ENCODE data around the gene CXCR5. TPM values are rescaled to one million over a fixed set of nuclear protein-coding genes. Genes with fewer than 3 reads are reported as not detected.
"Not testable (repeated sequence)": the region's sequence is repeated elsewhere in the genome, so short reads cannot be mapped to it uniquely, and the experiment has no call there.

CXCR5 gene, protein sequence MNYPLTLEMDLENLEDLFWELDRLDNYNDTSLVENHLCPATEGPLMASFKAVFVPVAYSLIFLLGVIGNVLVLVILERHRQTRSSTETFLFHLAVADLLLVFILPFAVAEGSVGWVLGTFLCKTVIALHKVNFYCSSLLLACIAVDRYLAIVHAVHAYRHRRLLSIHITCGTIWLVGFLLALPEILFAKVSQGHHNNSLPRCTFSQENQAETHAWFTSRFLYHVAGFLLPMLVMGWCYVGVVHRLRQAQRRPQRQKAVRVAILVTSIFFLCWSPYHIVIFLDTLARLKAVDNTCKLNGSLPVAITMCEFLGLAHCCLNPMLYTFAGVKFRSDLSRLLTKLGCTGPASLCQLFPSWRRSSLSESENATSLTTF
- polyA plus RNA-seq (ENCODE audit: insufficient read length in 3 of 3) = not detected

DNA sequence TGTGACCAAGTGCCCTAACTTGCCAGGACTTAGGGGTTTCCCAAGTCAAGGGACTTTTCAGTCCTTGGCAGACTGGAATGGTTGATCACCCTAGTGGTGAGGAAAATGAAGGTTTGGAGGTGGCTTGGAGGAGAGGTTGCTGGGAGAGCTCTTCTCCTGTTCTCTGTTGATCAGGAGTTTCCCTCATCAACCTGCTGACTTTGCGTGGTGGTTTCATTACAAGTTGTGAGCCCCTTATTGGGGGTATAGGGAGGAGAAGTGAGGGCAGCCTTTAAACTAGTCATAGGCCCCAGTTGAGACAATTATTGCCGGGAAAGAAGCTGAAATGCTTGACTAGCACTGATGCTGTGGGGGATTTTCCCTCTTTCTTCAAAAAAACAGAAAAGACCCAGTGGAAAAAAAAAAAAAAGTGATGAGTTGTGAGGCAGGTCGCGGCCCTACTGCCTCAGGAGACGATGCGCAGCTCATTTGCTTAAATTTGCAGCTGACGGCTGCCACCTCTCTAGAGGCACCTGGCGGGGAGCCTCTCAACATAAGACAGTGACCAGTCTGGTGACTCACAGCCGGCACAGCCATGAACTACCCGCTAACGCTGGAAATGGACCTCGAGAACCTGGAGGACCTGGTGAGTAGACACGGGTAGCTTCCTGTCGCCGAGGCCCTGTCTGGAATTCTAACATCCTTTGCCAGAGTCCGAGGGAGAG, at the start of gene CXCR5:
CXCR5 (plus strand) TSS at position 525 of the 704 bp plus-strand sequence; CDS start at position 575, 50 bp downstream.
- no peak for DNase-seq (ENCODE audit: low read depth in 3 of 3, low spot score in 2 of 3)

DNA sequence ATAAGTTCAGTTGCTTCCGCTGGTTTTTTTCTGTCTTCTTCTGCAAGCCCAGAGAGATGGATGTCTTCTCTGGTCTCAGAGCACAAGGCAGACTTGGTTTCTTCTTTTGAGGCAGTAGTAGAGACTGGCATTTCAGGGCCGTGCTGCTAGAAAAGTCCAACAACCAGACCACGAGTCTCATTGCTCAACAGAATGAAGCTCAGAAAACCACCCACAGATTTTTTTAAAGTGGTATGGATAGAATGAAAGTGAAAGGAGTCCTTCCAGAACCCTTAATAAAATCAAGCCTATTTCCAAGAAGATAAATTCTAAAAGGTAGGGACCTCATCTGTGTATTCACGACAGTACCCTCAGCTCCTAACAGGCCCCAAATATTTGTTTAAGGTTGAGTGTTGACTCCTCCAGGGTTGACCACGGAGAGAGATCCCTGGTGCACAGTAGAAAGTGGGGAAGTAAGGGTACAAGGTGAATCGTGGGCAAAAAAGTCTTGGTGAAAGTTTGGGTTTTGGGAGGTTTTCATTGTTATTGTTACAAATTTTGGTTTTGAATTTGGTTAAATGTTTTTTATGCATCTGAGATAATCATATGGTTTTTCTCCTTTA, 49.2 kb upstream of the CXCR5 start:
- DNase-seq (ENCODE audit: low read depth in 3 of 3, low spot score in 2 of 3) = no peak

DNA sequence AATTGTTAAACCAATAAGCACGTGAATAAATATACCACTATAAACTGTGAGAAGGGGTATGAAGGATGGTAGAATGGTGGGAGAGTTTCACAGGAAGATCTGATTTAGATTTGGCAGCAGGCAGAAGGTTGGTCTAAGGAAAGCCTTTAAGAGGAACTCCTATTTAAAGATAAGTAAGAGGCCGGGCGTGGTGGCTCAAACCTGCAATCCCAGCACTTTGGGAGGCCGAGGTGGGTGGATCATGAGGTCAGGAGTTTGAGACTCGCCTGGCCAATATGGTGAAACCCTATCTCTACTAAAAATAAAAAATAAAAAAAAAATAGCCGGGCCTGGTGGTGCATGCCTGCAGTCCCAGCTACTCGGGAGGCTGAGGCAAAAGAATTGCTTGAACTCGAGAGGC, 45.8 kb upstream of the CXCR5 start:
- no peak for DNase-seq (ENCODE audit: low read depth in 3 of 3, low spot score in 2 of 3)

DNA sequence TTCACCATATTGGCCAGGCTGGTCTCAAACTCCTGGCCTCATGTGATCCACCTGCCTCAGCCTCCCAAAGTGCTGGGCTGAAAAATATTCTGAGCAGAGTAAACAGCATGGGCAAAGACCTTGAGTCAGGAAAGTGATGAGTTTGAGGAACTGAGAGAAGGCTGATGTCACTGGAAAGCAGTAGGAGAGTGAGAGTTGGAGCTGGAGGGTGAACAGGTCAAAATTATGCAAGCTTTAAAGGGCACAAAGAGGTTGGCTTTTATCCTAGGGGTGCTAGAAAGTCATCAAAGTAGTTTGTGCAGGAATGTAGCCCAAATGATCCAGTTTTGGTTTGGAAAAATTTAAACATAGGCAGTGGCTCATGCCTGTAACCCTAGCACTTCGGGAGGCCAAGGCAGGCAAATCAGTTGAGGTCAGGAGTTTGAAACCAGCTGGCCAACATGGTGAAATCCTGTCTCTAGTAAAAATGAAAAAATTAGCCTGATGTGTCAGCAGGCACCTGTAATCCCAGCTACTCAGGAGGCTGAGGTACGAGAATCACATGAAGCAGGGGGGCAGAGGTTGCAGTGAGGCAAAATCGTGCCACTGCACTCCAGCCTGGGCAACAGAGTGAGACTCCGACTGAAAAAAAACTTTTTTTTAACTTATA, 44.7 kb upstream of the CXCR5 start:
- no peak for DNase-seq (ENCODE audit: low read depth in 3 of 3, low spot score in 2 of 3)

DNA sequence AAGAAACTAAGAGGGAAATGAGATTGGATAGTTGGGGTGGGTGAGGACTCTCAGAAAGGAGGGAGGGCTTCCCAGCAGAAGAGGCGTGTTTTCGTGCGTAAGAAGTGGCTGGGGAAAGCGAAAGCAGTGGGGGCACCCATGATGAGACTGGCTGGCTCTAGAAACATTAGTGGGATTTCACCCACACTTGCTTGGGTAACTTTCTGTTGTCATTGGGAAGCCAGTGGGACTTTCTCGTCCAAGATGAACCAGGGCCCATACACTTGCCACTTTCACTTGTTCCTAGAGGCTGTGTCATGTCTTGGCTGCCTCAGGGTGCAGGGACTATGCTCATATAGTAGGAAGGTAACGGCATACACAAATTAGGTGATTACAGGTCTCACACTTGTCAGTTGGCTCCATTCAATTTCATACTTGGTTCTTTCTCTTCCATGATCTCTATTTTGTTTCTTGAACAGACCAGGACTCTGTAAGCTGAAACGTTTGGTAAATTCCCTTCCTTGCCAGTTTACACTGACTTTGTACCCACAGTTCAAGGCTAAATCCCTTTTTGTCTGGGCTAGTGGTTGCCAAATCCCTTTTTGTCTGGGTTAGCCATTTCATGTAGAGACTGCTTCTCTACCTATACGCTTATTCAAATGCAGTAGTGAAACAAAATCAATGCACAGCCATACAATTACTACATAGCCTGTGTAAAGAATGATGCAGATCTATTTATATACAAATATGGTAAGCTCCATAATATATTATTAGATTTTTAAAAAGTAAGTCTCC, 42.0 kb upstream of the CXCR5 start:
- no peak for DNase-seq (ENCODE audit: low read depth in 3 of 3, low spot score in 2 of 3)

DNA sequence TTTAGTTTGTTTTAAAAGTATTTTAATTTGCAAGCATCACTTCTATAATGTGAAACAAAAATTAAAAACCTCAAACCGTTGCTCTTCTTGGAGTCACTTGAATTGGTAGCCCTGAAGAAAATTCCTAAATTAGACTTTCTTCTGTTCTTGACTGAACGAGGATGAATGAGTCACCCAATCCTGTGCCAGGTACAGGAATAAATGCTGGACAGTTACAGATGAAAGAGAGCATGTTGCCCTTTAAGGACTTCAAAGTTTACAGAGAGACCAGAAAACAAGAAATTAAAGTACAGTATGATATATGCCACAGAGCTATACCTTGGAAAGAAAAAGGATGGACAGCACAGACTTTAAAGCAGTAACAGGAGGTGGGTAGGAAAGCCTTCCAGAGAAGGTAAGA, 41.3 kb upstream of the CXCR5 start:
- no peak for DNase-seq (ENCODE audit: low read depth in 3 of 3, low spot score in 2 of 3)

DNA sequence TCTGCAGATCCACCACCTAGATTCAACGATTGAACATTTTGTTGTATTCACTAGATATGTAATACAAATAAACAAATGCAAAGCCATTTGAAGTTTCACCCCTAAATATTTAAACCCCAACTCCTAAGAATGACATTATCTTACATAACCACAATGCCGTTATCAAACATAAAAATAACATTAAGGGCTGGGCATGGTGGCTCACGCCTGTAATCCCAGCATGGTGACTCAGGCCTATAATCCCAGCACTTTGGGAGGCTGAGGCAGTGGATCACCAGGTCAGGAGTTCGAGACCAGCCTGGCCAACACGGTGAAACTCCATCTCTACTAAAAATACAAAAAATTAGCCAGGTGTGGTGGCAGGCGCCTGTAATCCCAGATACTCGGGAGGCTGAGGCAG, 40.8 kb upstream of the CXCR5 start:
- DNase-seq (ENCODE audit: low read depth in 3 of 3, low spot score in 2 of 3) = not testable (repeated sequence)

DNA sequence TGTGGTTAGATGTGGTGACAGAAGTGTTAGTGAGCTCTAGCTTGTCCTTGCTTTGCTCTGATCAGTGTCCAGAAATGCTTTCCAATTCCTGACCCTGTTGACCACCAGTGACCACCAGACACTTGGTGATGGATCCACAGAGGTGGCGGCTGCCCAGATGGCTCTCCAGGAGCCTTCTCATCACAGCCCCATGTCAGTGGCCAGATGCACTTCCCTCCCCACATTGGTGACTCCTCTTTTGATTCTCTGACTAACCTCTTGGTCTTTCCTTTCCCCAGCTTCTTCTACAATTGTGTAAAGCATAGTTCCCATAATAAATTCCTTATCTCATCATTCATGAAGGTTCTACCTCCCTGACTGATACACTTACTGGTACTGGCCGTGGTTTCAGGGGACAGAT, 40.1 kb upstream of the CXCR5 start:
- no peak for DNase-seq (ENCODE audit: low read depth in 3 of 3, low spot score in 2 of 3)

DNA sequence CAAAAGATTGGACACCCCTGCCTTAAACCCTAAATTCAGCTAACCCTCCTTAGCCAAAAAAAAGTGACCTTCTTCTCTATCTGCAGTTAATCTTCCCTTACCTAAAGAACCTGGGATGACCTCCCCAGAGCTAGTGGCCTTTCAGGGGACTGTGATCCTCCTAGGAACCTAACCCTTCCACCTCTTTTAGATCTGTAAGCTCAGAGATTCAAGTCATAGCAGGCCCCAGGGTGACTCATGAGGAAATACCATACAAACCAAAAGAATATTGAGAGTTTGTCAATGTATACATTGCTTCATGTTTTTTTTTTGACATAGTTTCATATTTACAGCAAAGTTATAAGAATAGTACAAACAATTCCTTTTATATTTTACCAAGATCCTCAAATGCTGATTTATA, 38.3 kb upstream of the CXCR5 start:
- DNase-seq (ENCODE audit: low read depth in 3 of 3, low spot score in 2 of 3) = no peak

DNA sequence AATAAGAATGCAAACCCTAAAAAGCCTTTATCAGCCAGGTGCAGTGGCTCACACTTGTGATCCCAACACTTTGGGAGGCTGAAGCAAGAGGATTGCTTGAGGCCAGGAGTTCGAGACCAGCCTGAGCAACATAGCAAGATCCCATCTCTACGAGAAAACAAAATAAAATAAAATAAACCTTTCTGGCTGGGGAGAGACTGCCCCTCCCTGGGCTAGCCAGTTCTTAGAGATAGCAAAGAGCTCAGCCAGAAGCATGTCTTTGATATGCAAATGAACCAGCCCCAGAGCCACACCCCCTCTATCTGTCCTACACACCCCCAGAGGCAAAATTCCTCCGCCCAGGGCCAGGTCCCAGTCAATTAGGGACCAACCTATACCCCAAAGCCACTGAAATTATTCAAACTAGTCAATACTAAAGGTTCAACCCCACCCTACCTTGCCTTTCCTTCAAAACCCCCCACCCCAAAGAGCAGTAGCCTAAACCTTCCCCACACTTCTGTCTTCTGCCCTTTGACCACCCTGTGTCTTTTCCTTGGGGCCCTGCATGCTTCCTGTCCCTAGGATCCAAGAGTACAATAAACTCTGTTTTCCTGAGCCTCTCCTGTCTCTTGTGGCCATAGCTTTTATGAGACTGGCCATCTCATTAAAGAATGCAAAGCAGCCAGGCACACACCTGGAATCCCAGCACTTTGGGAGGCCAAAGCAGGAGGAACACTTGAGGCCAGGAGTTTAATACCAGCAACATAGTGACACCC, 37.3 kb upstream of the CXCR5 start:
- no peak for DNase-seq (ENCODE audit: low read depth in 3 of 3, low spot score in 2 of 3)

DNA sequence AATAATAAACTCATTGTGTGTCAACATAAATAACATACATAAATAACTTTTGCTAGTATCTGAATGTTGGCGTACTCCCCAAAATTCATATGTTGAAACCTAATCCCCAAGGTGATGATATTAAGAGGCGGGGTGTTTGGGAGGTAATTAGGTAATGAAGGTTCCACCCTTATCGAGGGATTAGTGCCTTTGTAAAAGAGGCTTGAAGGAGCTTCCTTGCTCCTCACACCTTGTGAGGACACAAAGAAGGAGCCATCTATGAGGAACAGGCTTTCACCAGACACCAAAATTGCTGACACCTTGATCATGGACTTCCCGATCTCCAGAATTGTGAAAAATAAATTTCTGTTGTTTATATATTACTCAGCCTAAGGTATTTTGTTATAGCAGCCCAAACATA, 33.9 kb upstream of the CXCR5 start:
- no peak for DNase-seq (ENCODE audit: low read depth in 3 of 3, low spot score in 2 of 3)

DNA sequence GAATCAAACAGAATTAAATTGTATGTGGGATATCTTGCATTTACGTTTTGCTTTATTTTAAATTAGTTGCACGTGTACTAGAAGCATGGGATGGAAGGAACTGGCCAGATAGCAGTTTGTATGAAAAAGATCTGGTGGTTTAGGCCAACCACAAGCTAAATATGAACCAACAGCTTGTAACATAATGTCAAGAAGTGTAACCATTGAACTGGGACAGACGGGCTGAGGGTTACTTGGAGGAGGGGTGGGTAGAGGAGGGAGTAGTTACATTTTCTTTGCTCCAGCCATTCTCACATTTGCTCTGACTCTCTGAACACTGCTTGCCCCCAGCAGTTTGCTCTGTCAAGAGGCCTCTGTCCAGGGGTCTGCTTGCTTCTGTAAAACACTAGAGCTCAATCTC, 31.7 kb upstream of the CXCR5 start:
- DNase-seq (ENCODE audit: low read depth in 3 of 3, low spot score in 2 of 3) = no peak

DNA sequence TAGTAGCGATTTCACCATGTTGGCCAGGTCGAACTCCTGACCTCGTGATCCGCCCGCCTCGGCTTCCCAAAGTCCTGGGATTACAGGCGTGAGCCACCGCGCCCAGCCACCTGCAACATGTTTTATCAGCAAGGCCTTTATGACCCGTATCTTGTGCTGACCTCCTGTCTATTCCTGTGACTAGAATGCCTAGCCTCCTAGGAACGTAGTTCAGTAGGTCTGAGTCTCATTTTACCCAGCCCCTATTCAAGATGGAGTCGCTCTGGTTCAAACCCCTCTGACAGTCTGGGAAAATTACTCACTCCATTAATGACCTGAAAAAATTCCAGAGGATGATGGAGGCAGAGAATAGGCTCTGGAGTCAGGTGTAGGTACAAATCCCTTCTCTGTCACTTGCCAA, 30.0 kb upstream of the CXCR5 start:
- no peak for DNase-seq (ENCODE audit: low read depth in 3 of 3, low spot score in 2 of 3)

DNA sequence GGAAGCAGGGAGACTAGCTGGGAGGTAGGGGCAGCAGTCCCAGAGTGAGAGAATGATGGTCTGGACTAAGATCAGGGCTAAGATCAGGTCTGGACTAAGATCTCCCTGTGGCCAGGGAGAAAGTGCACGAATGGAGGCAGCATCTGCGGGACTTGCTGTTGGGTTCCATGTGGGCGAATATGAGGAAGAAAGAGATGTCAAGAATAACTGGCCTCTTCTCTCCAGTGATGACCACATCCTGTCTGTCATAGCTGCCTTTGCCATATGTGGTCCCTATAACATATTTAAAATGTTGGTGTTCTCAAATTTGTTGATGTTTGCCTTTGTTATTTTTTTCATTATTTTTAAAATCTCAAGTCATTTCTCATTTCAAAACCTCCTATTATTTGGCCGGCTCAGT, 27.4 kb upstream of the CXCR5 start:
- no peak for DNase-seq (ENCODE audit: low read depth in 3 of 3, low spot score in 2 of 3)

DNA sequence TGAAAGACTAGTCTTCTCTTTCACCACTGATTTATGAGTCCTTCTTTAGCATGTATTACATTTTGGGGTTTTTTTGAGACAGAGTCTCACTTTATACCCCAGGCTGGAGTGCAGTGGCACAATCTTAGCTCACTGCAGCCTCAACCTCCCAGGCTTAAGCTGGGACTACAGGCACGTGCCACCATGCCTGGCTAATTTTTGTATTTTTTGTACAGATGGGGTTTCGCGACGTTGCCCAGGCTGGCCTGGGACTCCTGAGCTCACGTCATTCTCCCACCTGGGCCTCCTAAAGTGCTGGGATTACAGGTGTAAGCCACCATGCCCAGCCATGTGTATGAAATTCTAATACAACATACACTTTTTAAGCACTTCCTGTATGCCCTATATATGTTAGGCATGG, 26.3 kb upstream of the CXCR5 start:
- DNase-seq (ENCODE audit: low read depth in 3 of 3, low spot score in 2 of 3) = no peak

DNA sequence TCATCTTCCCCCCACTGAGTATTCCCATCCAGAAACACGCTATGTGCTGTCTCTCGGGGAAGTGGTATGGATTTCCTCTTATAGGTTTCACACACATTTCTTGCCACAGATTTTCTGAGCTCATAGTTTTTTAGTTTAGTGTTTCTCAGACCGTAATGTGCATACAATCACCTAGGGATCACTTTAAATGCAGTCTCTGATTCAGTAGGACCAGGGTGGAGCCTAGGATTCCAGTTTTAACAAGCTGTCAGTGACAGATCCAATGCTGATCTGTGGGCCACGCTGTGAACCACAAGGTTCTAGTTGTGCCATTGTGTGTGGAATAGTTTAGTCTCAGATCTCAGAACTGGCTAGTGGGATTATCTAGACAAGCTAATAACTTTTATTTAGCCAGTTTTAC, 23.7 kb upstream of the CXCR5 start:
- no peak for DNase-seq (ENCODE audit: low read depth in 3 of 3, low spot score in 2 of 3)

DNA sequence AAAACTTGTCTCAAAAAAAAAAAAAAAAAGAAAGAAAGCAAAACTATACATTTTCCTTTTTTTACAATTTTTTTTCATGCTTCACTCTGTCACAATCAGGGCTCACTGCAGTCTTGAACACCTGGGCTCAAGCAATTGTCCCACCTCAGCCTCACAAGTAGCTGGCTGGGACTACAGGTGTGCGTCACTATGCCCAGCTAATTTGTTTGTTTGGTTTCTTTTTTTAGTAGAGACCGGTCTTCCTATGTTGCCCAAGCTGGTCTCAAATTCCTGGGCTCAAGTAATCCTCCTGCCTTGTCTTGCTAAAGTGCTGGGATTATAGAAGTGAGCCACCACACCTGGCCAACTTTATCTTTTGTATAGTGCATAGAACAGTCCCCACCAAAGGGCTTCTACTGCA, 15.0 kb upstream of the CXCR5 start:
- DNase-seq (ENCODE audit: low read depth in 3 of 3, low spot score in 2 of 3) = no peak

DNA sequence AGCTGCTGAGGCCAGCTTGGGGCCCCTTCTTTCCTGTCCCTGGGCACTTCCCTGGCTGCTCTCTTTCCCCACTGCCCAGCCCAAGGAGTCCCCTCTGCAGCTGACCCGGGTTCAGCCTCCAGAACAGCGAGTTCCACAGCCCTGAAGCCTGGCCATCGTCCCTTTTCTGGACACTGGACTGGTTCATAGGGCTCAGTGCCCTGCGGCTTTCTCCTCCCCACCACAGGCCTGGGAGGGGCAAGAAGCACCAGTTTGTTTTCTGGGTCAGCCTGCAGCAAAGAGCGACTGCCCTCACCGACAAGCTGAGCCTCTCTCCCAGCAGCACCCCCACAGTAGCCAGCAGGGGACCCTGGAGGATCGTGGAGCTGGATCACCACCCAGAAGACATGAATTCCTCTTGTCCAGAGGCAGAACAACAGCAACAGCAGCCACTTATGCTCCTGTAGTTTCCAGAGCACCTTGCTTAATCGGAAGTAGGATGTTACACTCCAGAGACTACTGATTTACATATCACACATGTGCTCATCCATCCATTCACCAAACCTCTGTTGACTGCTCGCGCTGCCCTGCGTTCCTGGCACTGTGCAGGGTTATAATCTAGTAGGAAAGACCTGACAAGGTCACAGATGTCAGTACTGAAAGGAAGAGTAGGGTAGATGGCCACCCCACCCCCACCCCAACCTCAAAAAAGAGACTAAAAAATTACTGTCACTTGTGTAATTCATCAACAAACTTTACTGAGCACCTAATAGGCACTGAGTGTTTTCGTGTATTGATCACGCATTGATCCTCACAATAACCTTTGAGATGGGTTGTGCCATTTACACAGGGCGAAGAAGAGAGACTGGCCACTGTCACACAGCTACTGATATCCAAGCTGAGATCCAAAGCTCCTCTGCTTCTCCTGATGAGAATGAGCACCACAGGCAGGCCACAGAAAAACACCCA, 13.0 kb upstream of the CXCR5 start:
- DNase-seq (ENCODE audit: low read depth in 3 of 3, low spot score in 2 of 3) = peak in 2 of 3 donors; percentile 43 to 54

DNA sequence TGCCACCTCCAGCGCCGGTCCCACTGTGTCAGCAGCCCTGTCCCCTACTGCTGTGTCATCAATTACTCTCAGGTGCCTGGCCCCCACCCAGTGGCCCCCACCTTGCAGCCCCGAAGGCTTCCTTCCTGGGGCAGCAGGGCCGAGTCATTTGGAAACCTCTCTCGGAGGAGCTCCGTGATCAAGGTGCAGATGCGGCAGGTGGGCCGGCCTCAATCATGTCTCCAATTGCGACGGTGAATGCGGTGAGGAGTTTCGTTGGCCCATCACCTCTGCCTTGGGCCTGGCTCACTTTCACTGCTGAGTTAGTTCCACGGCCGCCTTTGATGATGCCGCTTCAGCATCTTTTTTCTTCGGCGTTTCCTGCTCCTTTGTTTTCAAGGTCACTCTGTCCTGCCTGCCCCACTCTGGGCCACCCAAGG, 11.3 kb upstream of the CXCR5 start:
- no peak for DNase-seq (ENCODE audit: low read depth in 3 of 3, low spot score in 2 of 3)
